ENCODE data around the gene TRIM28.
A peak's percentile ranks its signal among the peaks of the same experiment; 100 is the strongest.

TRIM28 gene

DNA sequence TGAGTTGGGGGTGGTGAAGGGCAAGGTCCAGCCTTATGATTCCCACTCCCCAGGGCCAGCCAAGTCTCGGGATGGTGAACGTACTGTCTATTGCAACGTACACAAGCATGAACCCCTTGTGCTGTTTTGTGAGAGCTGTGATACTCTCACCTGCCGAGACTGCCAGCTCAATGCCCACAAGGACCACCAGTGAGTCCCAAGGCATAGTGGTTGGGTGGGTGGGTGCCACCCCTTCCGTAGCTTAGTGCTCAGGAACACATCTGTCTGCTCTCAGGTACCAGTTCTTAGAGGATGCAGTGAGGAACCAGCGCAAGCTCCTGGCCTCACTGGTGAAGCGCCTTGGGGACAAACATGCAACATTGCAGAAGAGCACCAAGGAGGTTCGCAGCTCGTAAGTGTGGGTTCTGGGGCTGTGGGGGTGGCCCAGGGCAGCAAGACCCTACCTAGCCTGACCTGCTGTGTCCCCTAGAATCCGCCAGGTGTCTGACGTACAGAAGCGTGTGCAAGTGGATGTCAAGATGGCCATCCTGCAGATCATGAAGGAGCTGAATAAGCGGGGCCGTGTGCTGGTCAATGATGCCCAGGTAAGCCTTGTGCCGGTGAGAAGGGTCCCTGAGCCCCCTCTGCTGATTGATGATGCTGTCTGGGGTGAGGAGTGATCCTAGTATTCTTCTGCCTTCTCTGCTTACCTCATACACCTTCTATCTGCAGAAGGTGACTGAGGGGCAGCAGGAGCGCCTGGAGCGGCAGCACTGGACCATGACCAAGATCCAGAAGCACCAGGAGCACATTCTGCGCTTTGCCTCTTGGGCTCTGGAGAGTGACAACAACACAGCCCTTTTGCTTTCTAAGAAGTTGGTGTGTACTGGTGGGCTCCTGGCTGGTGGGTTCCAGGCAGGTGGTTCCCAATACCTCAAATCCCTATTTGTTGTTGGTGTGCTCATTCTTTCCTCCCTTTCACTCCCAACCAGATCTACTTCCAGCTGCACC, 3.8 kb downstream of the TRIM28 start:
- H3K4me3 ChIP-seq (ENCODE audit: low read depth, low read length): no peak overlapping the region

DNA sequence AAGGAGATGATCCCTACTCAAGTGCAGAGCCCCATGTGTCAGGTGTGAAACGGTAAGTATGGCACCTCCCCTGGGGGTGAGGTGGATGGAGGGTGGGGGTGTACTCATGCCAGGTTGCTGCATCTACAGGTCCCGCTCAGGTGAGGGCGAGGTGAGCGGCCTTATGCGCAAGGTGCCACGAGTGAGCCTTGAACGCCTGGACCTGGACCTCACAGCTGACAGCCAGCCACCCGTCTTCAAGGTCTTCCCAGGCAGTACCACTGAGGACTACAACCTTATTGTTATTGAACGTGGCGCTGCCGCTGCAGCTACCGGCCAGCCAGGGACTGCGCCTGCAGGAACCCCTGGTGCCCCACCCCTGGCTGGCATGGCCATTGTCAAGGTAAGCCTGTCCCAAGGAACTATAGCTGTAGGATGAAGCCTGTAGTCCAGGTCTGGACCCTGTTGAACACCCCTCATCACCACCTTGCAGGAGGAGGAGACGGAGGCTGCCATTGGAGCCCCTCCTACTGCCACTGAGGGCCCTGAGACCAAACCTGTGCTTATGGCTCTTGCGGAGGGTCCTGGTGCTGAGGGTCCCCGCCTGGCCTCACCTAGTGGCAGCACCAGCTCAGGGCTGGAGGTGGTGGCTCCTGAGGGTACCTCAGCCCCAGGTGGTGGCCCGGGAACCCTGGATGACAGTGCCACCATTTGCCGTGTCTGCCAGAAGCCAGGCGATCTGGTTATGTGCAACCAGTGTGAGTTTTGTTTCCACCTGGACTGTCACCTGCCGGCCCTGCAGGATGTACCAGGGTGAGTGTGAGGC, 5.2 kb downstream of the TRIM28 start:
- H3K4me3 ChIP-seq (ENCODE audit: low read depth, low read length): no peak overlapping the region

DNA sequence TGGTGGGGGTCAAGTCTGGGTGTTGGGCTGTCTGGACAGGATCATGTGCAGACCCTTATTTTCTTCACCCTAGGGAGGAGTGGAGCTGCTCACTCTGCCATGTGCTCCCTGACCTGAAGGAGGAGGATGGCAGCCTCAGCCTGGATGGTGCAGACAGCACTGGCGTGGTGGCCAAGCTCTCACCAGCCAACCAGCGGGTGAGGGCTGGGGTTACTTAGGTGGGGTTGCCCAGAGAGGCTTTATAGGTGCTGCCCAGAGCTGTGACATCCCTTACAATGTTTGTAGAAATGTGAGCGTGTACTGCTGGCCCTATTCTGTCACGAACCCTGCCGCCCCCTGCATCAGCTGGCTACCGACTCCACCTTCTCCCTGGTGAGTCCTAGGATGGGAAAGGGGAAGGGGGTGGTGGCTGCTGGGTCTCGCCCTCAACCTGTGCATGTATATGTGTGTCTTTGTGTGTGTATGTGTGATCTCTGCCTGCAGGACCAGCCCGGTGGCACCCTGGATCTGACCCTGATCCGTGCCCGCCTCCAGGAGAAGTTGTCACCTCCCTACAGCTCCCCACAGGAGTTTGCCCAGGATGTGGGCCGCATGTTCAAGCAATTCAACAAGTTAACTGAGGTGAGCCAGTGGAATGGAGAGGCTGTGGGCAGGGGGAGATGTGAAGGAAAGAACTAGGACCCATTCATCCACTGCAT, 5.9 kb downstream of the TRIM28 start:
- H3K4me3 ChIP-seq (ENCODE audit: low read depth, low read length): no peak overlapping the region

DNA sequence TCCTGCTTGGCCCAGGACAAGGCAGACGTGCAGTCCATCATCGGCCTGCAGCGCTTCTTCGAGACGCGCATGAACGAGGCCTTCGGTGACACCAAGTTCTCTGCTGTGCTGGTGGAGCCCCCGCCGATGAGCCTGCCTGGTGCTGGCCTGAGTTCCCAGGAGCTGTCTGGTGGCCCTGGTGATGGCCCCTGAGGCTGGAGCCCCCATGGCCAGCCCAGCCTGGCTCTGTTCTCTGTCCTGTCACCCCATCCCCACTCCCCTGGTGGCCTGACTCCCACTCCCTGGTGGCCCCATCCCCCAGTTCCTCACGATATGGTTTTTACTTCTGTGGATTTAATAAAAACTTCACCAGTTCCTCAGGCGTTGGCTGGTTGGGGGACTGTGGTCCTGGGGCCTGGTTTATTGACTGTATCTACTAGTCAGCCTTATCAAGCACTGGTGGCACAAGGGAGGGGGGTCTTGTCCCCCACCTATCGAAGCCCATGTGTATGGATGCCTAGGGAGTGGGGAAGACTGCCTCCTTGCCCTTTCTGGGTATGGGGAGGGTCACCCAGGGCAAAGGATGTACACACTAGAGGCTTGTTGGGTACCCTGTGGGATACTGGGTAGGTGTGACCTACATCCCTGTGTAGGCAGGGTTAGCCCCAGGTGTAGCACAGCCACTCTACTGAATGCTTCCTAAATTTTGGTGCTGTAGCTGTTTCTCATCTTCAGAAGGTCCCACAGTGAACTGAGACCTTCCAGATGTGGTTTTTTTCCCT, 6.7 kb downstream of the TRIM28 start:
- H3K4me3 ChIP-seq (ENCODE audit: low read depth, low read length): no peak overlapping the region

DNA sequence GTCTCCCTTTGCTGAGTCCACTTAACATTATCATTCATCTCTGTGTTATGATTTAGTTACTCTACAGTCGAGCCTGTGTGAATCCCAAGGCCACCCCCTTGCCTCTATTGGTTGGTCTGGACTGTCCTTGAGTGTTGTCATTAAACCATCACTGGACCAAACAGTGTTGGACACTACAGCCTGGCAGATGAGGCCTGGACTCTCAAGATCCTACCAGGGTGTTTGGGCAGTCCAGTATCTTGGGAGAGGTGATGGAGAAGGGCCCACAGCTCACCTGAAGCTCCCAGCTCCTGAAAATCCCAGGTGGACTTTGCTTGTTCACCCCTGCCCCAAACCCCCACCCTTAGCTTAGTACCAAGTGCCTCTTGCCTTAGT, 7.2 kb downstream of the TRIM28 start:
- H3K4me3 ChIP-seq (ENCODE audit: low read depth, low read length): no peak overlapping the region

DNA sequence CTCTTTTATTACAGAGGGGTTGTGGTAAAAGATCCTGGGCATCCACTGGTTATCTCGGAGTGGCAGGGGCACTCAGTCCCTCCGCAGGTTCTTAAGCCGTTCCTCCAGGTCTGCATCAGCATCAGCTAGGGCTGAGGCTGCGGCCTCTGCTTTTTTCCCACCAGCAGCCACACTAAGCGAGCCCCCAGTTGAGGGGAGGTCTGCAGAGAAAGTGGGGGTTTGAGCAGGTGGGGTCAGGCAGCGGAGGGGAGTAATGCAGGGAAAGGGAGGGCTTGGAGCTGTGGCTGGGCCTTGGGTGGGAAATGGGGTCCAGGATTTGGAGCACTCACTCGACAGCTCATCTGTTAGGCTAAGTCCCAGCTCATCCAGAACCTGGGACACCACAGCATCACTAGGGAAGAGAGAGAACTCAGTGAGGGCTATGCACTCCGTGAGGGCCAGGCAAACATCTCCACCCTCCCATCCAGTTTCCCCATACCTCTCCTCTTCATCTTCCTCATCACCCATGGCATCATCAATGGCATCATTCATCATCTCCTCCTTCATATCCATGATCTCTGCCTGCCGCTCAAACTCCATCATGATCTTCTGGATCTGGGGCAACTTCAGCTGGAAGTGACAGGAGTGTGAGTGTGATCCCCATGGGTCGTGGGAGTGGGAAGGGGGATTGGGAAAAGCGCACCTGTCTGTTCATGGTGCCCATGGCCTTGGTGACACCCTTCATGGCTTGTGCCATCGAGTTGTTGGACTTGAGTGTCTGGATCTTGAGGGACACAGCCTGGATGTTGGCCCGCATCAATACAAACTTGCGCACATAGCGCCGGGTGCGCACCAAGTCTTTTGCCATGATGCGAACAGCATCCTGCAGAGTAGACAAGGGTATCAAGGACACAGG, 8.0 kb downstream of the TRIM28 start:
- H3K4me3 ChIP-seq (ENCODE audit: low read depth, low read length): no peak overlapping the region

DNA sequence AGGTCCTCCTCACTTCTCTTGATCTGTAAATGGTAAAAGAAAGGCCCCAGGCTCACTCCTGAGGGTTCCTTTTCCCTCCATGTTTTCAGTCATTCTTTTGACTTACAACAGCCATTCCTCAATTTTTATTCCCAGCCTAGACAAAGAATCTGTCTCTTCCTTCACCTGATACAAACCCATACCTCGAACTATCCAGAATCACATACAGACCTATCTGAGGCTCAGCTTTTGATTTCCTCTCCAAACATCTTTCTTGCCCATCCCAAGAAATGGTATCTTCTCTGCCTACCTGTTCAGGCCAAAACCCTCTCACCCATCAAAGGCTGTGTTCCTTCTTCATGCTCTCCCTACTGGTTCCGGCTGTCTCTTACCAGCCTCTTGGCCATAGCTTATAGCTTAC, 8.8 kb downstream of the TRIM28 start:
- no peak overlapping the region for H3K4me3 ChIP-seq (ENCODE audit: low read depth, low read length)

DNA sequence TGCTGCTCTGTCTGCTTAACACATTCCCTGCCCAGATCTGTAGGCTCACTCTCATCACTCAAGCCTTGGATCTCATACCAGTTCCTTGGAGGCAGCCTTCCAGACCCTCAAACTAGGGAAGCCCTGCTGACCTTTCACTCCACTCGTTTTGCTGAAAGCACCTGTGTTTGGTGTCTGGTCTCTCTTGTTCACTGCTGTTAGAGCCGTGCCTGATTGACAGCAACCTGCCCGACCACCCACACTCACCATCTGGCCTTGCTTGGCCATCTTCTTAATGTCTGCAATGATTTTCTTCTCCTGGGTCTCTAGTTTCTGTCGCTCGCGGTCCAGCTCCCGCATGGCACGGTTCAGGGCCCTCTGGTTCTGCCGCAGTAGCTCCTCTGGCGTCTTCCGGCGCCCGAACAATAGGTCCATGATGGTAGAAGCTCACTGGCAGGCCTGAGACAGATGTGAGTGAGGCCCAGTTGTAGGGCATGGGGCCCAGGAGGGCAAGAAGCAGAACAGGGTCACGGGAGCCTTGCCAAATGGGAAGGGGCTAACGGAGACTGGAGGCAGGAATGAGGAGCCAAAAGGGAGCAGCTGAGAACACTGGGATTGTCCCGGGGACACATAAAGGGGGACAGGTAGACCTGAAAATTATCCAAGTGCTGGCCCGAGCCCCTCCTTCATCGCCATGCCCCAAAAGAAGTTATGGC, 10.1 kb downstream of the TRIM28 start:
- peak overlapping the region; percentile 73 for H3K4me3 ChIP-seq (ENCODE audit: low read depth, low read length)

DNA sequence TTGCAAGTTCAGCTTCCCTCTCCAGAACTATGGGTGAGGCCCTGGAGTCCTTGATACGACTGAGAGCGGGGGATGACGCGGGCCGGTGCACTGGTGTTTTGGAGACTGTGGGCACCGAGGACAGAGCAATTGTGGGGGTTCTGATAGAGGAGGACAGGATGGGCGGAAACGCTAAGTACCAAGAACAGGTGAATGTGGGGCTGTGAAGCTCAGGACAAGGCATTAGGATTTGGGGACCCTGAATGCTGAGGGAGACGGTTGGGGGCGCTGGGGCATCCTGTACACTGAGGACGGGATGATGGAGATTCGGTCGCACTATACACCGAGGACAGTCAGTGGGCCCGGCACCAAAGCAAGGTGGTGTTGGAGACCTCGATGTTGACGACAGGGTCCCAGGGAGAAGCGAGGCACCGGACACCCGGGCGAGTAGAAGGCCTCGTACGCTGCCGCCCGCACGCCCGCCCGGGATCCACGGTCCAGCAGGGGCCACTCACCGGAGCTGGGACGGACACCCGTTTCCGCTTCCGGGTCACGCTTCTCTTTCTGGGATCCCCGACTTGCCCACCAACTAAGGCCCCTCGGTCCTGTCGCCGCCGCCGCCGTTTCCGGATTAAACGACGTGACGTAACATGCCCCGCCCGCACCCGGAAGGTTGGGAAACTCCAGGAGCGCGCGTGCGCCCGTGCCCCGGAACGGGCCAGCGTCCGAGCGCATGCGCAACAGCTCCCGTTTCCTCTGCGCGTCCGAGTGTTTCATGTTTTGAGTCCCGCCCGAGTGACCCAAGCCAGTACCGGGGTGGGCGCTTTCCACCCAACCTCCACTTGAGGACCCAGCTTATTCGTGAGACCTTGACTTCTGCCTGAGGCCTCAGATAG, 10.9 kb downstream of the TRIM28 start, which contains the start of gene CHMP2A:
TSS of gene CHMP2A (minus strand) at position 612 of the 875 bp plus-strand sequence. CDS start 893 bp downstream, outside the sequence.
- H3K4me3 ChIP-seq (ENCODE audit: low read depth, low read length): peak within 1 kb of the TSS; percentile 73

DNA sequence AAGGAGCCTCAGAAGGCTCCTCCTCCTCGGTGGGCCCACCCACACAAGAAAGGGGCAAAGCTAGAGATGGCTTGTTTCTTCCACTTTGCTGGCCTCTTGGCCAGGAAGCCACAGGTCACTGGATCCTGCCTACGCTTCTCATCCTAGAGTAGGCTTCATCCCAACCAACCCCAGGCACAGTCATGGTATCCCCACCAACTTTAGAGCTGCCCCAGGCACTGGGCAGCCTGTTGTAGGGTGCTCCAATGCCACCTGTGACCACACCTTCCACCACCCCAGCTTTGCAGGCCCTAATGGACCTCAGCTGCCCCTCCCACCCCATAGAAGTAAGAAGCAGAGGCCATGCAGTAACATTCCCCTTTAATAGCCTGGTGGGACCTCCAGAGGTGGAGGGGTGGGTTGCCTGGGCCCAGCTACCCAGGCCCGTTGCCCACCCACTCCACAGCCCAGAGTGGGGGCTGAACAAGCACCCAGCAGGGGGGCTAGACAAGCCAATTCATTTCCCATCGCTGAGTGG, 11.6 kb downstream of the TRIM28 start:
- peak overlapping the region; percentile 13 for H3K4me3 ChIP-seq (ENCODE audit: low read depth, low read length)

DNA sequence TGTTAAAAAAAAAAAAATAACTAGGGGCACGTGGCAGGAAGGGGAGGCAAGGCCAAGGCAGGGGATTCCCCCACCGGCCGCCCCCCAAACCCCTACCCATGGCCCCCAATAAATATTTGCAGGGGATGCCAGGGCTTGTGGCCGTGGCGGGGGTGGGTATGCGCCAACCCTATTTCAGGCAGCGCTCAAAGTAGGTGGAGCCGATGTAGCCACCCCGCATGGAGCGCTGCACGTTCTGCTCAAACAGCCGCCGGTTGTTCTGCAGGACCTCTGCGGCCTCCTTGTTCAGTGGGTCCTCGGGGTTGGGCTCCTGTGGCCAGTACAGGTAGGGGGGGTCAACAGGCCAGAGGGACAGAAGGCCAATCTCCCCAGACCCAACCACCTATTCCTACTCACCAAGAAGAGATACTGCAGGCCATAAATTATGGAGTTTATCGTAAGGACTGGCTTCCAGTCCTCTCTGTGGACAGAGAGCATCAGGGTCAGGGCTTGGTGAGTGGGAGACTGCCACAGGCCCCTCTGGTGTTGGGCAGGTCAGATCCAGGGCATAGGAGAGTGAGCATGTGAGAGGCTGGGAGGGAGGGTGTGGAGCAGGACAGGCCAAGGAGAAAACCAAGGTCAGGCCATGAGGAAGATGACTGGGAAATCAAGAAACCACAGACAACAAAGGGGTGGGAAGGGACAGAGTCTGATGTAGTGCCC, 12.2 kb downstream of the TRIM28 start:
- H3K4me3 ChIP-seq (ENCODE audit: low read depth, low read length): no peak overlapping the region

DNA sequence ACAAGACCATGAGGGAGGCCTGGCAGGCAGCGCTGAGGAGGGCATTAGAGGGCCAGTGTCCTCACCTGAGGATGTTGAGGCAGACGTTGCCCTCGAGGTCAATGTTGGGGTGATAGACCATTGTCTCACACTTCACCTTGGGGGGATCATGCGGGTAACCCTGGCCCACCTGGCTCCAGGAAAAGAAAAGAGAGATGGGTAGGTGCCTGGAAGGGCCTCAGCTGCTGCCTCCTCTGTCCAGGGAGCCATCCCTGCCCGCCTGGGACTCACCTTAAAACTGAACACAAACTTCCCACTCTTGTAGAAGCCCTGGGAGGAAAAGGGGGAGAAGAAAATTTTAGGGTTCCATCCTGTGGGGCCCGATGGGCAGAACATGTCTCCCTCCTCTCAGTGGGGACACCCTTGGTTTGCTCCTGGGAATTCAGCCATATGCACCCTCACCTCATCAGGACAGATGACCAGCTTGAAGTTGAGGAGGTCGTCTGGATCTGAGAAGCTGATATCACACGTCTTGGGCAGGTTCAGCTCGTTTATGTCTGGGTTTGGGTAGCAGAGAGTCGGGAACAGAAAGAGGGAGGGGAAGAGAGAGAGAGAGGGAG, 12.9 kb downstream of the TRIM28 start:
- H3K4me3 ChIP-seq (ENCODE audit: low read depth, low read length): no peak overlapping the region

DNA sequence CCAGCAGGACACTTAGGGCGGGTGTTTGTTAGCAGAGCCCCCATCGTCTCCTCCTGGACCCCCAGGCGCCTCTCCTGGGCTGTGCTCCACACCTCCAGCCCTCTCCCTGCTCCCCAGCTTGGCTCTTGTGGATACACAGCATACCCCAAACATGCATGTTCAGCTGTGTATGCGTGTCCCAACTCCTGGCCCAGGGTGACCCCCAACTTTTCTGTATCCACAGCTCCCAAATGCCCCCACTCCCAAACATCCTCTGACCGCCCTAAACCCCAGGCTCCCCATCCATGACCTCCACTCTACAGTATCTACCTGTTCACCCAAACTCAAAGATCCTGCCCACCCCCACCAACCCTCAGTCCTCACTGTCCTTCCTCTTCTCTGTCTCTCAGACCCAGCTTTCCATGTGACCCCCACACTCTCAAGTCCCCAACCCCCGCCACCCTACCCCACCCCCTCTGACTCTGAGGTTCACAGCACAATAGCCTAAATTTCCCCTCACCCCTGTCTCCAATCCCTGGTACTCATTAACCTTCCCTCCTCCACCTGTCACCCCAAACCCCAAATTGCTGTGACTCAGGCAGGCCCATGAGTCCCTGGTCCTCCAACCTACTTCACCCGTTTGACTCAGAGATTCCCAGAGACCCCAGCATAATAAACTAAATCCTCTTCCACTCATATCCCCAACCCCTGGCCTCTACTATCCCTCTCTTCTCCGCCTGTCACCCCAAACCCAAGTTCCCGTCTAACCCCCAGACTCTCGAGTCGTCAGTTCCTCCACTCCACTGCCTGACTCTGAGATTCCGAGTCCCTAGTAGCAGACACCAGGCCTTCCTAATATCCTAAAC, 13.6 kb downstream of the TRIM28 start:
- H3K4me3 ChIP-seq (ENCODE audit: low read depth, low read length): peak overlapping the region; percentile 60

DNA sequence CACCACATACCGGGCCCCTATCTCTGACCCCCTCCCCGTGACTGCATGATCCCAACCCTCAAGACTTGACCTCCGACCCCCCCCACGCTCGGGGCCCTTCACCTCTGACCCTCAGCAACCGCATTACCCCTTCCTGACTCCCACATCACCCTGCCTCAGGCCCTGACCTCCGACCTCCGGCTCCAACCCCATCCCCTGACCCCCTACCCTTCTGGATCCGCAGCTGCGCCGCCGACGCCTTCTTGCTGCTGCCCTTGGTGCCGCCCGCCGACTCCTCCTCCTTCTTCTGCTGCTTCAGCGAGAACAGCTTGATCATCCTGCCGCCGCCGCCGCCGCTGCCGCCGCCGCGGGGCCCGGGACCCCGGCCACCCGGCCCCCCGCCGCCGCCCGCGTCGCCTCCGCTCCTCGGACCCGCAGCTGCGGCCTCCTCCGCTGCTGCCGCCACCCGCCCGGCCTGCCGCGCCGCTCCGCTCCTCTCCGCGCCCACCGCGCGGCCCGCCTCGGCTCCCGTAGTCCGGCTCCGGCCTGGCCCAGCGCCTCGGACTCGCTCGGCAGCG, 14.3 kb downstream of the TRIM28 start, which contains the start of gene UBE2M:
TSS of gene UBE2M (minus strand) at position 546 of the 557 bp plus-strand sequence. CDS start at position 316, 230 bp downstream.
- H3K4me3 ChIP-seq (ENCODE audit: low read depth, low read length): peak within 1 kb of the TSS; percentile 60

DNA sequence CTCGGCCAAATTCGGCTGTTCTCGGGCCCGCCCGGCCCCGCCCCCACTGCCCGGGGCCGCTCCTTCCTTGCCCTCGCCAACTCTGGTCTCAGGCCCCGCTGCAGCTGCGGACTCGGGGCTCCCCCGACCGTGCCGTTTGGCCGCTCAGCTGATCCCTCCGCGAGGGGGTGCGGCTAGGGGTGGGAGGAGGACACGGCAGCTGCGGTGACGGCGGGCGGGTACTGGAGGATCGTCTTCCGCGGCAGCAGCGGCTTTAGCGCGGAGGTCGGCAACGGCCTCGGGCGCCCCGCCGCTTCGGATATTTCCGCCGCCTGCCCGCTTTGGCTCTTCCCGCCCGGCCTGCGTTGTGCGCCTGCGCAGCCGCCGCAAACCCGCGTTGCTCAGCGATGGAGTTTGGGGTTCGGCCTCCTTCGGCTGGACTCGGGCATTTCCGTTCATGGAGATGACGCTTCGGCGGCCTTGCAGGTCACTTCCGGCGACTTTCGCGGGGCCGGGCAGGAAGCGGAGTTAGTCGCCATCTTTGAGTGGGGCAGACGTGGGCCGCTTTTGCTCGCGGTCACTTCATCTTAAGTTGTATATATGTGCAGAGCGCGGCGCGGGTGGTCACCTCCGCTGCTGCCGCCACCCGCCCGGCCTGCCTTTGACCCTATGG, 14.9 kb downstream of the TRIM28 start:
- H3K4me3 ChIP-seq (ENCODE audit: low read depth, low read length): peak overlapping the region; percentile 60

All from iPS-11a (cell line).